A549 (cell line): ENCODE data around the gene PSMD1. TPM values are rescaled to one million over a fixed set of nuclear protein-coding genes. Genes with fewer than 3 reads are reported as not detected.

Experiments used
- ATAC-seq, 2 experiments: fragments of 200-7000 bp in 1 of 2; fragments of >200 bp in 1 of 2; cut with Nextera tagmentation in 1 of 2; cut with Tn5 transposase in 1 of 2; 3 replicates each; pipeline versions ENCODE4 v1.8.0 to v1.9.1; 2018 to 2020; ENCODE audit warnings: mild to moderate bottlenecking in 1 of 2, moderate library complexity in 1 of 2
- CTCF ChIA-PET: fragments of 300-600 bp; sonication (Branson Sonifier 250); formaldehyde crosslinking; extraction: SDS; loops from one replicate; lab custom pipeline; 2021; ENCODE audit warnings: antibody characterized with exemption, inconsistent platforms; lab: Yijun Ruan, JAX
- POLR2A ChIA-PET: fragments of 350-600 bp; formaldehyde crosslinking; extraction: SDS; loops from one replicate; lab custom pipeline; 2021; ENCODE audit warnings: antibody characterized with exemption, inconsistent platforms; lab: Yijun Ruan, JAX
- DNase-seq, 2 experiments: peaks; one replicate each; pipeline versions ENCODE4 v3.0.0 to v3.0.0-alpha.2; 2011 to 2016; ENCODE audit warnings: low read depth in 1 of 2, low spot score in 1 of 2
- FAIRE-seq: peaks from 2 replicates; lab custom pipeline; 2011; peaks lifted over from hg19 to GRCh38; lab: Jason Lieb, UNC
- H3K27ac ChIP-seq, 2 experiments: fragments of >200 bp; sonication (Bioruptor Twin); formaldehyde crosslinking; 3 replicates each; pipeline ENCODE4 v1.5.1; 2016 to 2017
- H3K4me1 ChIP-seq: fragments of >200 bp; sonication (Bioruptor Twin); formaldehyde crosslinking; 3 replicates; pipeline ENCODE4 v1.6.1; 2016
- H3K4me2 ChIP-seq: fragments of >200 bp; sonication (Bioruptor Twin); formaldehyde crosslinking; 3 replicates; pipeline ENCODE4 v1.6.1; 2016
- H3K4me3 ChIP-seq: fragments of >200 bp; sonication (Bioruptor Twin); formaldehyde crosslinking; 3 replicates; pipeline ENCODE4 v1.5.1; 2016
- H3K9me3 ChIP-seq: fragments of >200 bp; sonication (Bioruptor Twin); formaldehyde crosslinking; 3 replicates; pipeline ENCODE4 v1.6.1; 2016
- ATOH8 ChIP-seq: fragments of 250-450 bp; sonication (Bioruptor Pico); IDR thresholded peaks from 2 replicates; pipeline ENCODE4 v1.5.0; 2020; ENCODE audit warnings: low read depth, mild to moderate bottlenecking, moderate library complexity
- BHLHE40 ChIP-seq: IDR thresholded peaks from 2 replicates; pipeline ENCODE4 v1.6.1; 2012; ENCODE audit warnings: low read depth, low read length, inconsistent platforms
- CBX2 ChIP-seq: fragments of 200-600 bp; sonication (generic); IDR thresholded peaks from 2 replicates; pipeline ENCODE4 v1.6.1; 2016; ENCODE audit warnings: low read depth, mild to moderate bottlenecking, borderline replicate concordance
- CBX8 ChIP-seq: fragments of 200-600 bp; sonication (generic); IDR thresholded peaks from 2 replicates; pipeline ENCODE4 v1.6.1; 2016
- CHD2 ChIP-seq: fragments of 150-350 bp; IDR thresholded peaks from 2 replicates; pipeline ENCODE4 v1.6.1; 2014; ENCODE audit warnings: low read length; ENCODE audit not compliant: partially characterized antibody
- EP300 ChIP-seq, 2 experiments: fragments of >200 bp; sonication (Bioruptor Twin); formaldehyde crosslinking; IDR thresholded peaks; 2 replicates in 1 of 2; 3 replicates in 1 of 2; pipeline ENCODE4 v1.6.1; 2016 to 2017
- ESRRA ChIP-seq: fragments of 150-350 bp; IDR thresholded peaks from 2 replicates; pipeline ENCODE4 v1.6.1; 2014; ENCODE audit warnings: mild to moderate bottlenecking, low read length, borderline replicate concordance
- FOSB ChIP-seq: fragments of 250-450 bp; sonication (Bioruptor Pico); IDR thresholded peaks from 2 replicates; pipeline ENCODE4 v1.5.0; 2020; ENCODE audit warnings: mild to moderate bottlenecking, moderate library complexity
- FOSL2 ChIP-seq, 2 experiments: fragments of 450-650 bp in 1 of 2; fragments of >200 bp in 1 of 2; sonication (Bioruptor Twin) in 1 of 2; formaldehyde crosslinking; IDR thresholded peaks; 2 replicates each; pipeline versions ENCODE4 v1.5.0 to v1.6.1; 2016 to 2020; ENCODE audit warnings: mild to moderate bottlenecking in 1 of 2, moderate library complexity in 1 of 2
- GATA3 ChIP-seq: IDR thresholded peaks from 2 replicates; pipeline ENCODE4 v1.6.1; 2012; ENCODE audit warnings: borderline replicate concordance
- HOXA7 ChIP-seq: fragments of 250-450 bp; sonication (Bioruptor Pico); IDR thresholded peaks from 2 replicates; pipeline ENCODE4 v1.5.0; 2020; ENCODE audit warnings: mild to moderate bottlenecking, moderate library complexity
- JUNB ChIP-seq: fragments of >200 bp; sonication (Bioruptor Twin); formaldehyde crosslinking; IDR thresholded peaks from 2 replicates; pipeline ENCODE4 v1.6.1; 2016
- MAZ ChIP-seq: fragments of 150-350 bp; IDR thresholded peaks from 2 replicates; pipeline ENCODE4 v1.6.1; 2014; ENCODE audit warnings: antibody characterized with exemption, low read depth, low read length, borderline replicate concordance
- NFE2L2 ChIP-seq: fragments of 150-350 bp; conservative IDR thresholded peaks from 2 replicates; pipeline ENCODE4 v1.6.1; 2014; ENCODE audit warnings: low read length
- PHF8 ChIP-seq: fragments of 200-600 bp; sonication (generic); IDR thresholded peaks from 2 replicates; pipeline ENCODE4 v1.6.1; 2016; ENCODE audit warnings: low read depth, mild to moderate bottlenecking, antibody characterized with exemption, moderate library complexity, borderline replicate concordance
- POLR2A ChIP-seq: IDR thresholded peaks from 2 replicates; pipeline ENCODE4 v1.6.1; 2012; ENCODE audit warnings: mild to moderate bottlenecking, low read length
- POLR2AphosphoS2 ChIP-seq: conservative IDR thresholded peaks from 2 replicates; pipeline ENCODE4 v1.6.1; 2012; ENCODE audit warnings: low read length, improper control_type of control experiment, inconsistent platforms
- REST ChIP-seq: fragments of 200-600 bp; sonication (generic); IDR thresholded peaks from 2 replicates; pipeline ENCODE4 v1.6.1; 2016; ENCODE audit warnings: antibody characterized with exemption, mild to moderate bottlenecking, moderate library complexity
- RNF2 ChIP-seq: fragments of 200-600 bp; sonication (generic); IDR thresholded peaks from 2 replicates; pipeline ENCODE4 v1.6.1; 2016; ENCODE audit warnings: low read depth, mild to moderate bottlenecking, antibody characterized with exemption, moderate library complexity, borderline replicate concordance
- SMC3 ChIP-seq: fragments of >200 bp; sonication (Bioruptor Twin); formaldehyde crosslinking; IDR thresholded peaks from 3 replicates; pipeline ENCODE4 v1.6.1; 2018; ENCODE audit warnings: inconsistent platforms
- ZSCAN20 ChIP-seq: fragments of 250-450 bp; sonication (Bioruptor Pico); IDR thresholded peaks from 2 replicates; pipeline ENCODE4 v1.8.0; 2022; ENCODE audit warnings: mild to moderate bottlenecking, moderate library complexity
- WGBS: methylation state at CpG from one replicate; pipeline ENCODE4 v1.1.6; 2017; ENCODE audit errors: missing lambda C conversion rate; 5-methylcytosine and 5-hydroxymethylcytosine counted together
- polyA plus RNA-seq, 4 experiments: library from polyadenylated mRNA; depleted of rRNA in 3 of 4; stranded (reverse); fragments of >200 nt; fragmentation: RNase III in 1 of 4; extraction: RNeasy Plus Mini Kit Qiagen cat#74134 plus additional on column Dnase treatment in 1 of 4; gene quantifications; 2 replicates in 3 of 4; 3 replicates in 1 of 4; pipeline ENCODE4 v1.2.3, GENCODE V29; 2011 to 2017

The PSMD1 gene
- polyA plus RNA-seq, 2 of the 4 experiments (the other 2 are of a cell fraction): 122 to 248 TPM

- WGBS: 48% methylated on average over 3 of the region's 3 CpGs
- Histone ChIP-seq H3K4me2 (no peak overlapping the region), H3K4me1 (no peaks in the 10 kb centered on the region), H3K9me3 (no peaks in the 10 kb centered on the region), H3K27ac (no peak overlapping the region), H3K4me3 (no peak overlapping the region)
- ATAC-seq (no peak), FAIRE-seq (no peak), DNase-seq (no peak)
- POLR2A ChIA-PET: no interaction called here
- no peak for TF ChIP-seq FOSB (CRISPR knock-in tag)
- CTCF ChIA-PET: no interaction called here
These were observed 44.2 kb upstream of the PSMD1 start for GRCh38 chr2:231012463-231012862.

- no peak for DNase-seq
- ChIA-PET POLR2A (no interaction called here), CTCF (interaction anchor here (0.8 kb wide), 1 partner anchor 27 kb away, joined by 3 read pairs; no protein-coding TSS in a partner anchor)
- Histone ChIP-seq H3K4me3 (no peak overlapping the region), H3K4me1 (no peaks in the 10 kb centered on the region), H3K27ac (no peak overlapping the region), H3K9me3 (no peaks in the 10 kb centered on the region), H3K4me2 (no peak overlapping the region)
- TF ChIP-seq ESRRA (no peak), ZSCAN20 (CRISPR knock-in tag) (no peak), EP300 (IDR thresholded peaks at IDR 0.05) (no peak), RNF2 (no peak), MAZ (no peak), REST (no peak)
- ATAC-seq: no peak
- FAIRE-seq: no peak
- WGBS: 5% methylated on average over 3 of the region's 3 CpGs
These were observed 42.8 kb upstream of the PSMD1 start for GRCh38 chr2:231013820-231014219.

GRCh38 chr2:231015478-231015877, 41.2 kb upstream of the PSMD1 start:
- no peak for ATAC-seq
- POLR2A ChIA-PET: no interaction called here
- Histone ChIP-seq H3K9me3 (no peaks in the 10 kb centered on the region), H3K27ac (no peak overlapping the region), H3K4me3 (no peak overlapping the region)
- CTCF ChIA-PET: interaction anchor here (0.9 to 2.2 kb wide), 3 partner anchors 11 to 20 kb away, joined by 3 to 6 read pairs (median 5); no protein-coding TSS in a partner anchor
- TF ChIP-seq CHD2 (no peak), SMC3 (no peak), NFE2L2 (no peak), JUNB (no peak), HOXA7 (CRISPR knock-in tag) (no peak), CBX8 (no peak), BHLHE40 (no peak), ATOH8 (CRISPR knock-in tag) (no peak), PHF8 (no peak)
- TF ChIP-seq, all 56 proteins: peak for 0
- 64% methylated on average over 7 of the region's 7 CpGs for WGBS
- H3K4me2 ChIP-seq: no peak overlapping the region
- FAIRE-seq (no peak), DNase-seq (no peak)
- H3K4me1 ChIP-seq: no peaks in the 10 kb centered on the region

- DNase-seq (no peak), FAIRE-seq (no peak), ATAC-seq (no peak)
- 90% methylated on average over 3 of the region's 3 CpGs for WGBS
- Histone ChIP-seq H3K4me3 (no peak overlapping the region), H3K9me3 (no peaks in the 10 kb centered on the region), H3K4me1 (no peaks in the 10 kb centered on the region), H3K27ac (no peak overlapping the region), H3K4me2 (no peak overlapping the region)
- TF ChIP-seq FOSL2 (IDR thresholded peaks at IDR 0.05): no peak
- no peak for TF ChIP-seq FOSL2 (CRISPR knock-in tag; IDR thresholded peaks at IDR 0.05)
- no peak for TF ChIP-seq POLR2AphosphoS2
- TF ChIP-seq CBX2: no peak
- TF ChIP-seq CBX8: no peak
- no peak for TF ChIP-seq EP300 (IDR thresholded peaks at IDR 0.05)
- TF ChIP-seq POLR2A: no peak
- no peak for TF ChIP-seq GATA3
- no peak for TF ChIP-seq MAZ
- CTCF ChIA-PET: interaction anchor here (0.9 to 2.2 kb wide), 4 partner anchors 10 to 29 kb away, joined by 3 to 8 read pairs (median 6); no protein-coding TSS in a partner anchor
- POLR2A ChIA-PET: no interaction called here
These were observed 40.7 kb upstream of the PSMD1 start for GRCh38 chr2:231015926-231016325.
